Activated CD8-positive, alpha-beta T cell treated with anti-CD3 and anti-CD28 coated beads, Interleukin-2, amount 10 ng/mL, durations not matched to agents 7 days and 5 days (primary cell): ENCODE data around the gene MED25. TPM values are rescaled to one million over a fixed set of nuclear protein-coding genes. Genes with fewer than 3 reads are reported as not detected.
A peak's percentile ranks its signal among the peaks of the same experiment; 100 is the strongest.

ENCODE experiments used
- ATAC-seq: fragments of 150-1000 bp; cut with Tn5 transposase; one replicate; pipeline ENCODE4 v1.10.0; 2021; ENCODE audit warnings: moderate library complexity
- CTCF ChIA-PET: fragments of 350-600 bp; sonication (Branson Sonifier 250); formaldehyde crosslinking; loops from one replicate; lab custom pipeline; 2021; ENCODE audit warnings: antibody characterized with exemption; lab: Charles Lee
- POLR2A ChIA-PET: fragments of 350-600 bp; sonication (Branson Sonifier 250); formaldehyde crosslinking; loops from one replicate; lab custom pipeline; 2021; ENCODE audit warnings: antibody characterized with exemption; lab: Charles Lee
- DNase-seq: peaks from one replicate; pipeline ENCODE4 v3.0.0-alpha.2; 2020
- H3K27ac Mint-ChIP-seq: one replicate; pipeline ENCODE4 v1.8.0; 2021; ENCODE audit warnings: mild to moderate bottlenecking, mixed read lengths
- H3K27me3 Mint-ChIP-seq: one replicate; pipeline ENCODE4 v1.8.0; 2021; ENCODE audit warnings: low read depth, mixed read lengths
- H3K36me3 Mint-ChIP-seq: one replicate; pipeline ENCODE4 v1.8.0; 2021; ENCODE audit warnings: low read depth, mixed read lengths
- H3K4me1 Mint-ChIP-seq: one replicate; pipeline ENCODE4 v1.8.0; 2021; ENCODE audit warnings: low read depth, mixed read lengths
- H3K4me3 Mint-ChIP-seq: one replicate; pipeline ENCODE4 v1.8.0; 2021; ENCODE audit warnings: mild to moderate bottlenecking, mixed read lengths
- H3K9me3 Mint-ChIP-seq: one replicate; pipeline ENCODE4 v1.8.0; 2022; ENCODE audit warnings: mixed read lengths; ENCODE audit not compliant: insufficient read depth
- total RNA-seq, 2 experiments: library from RNA; stranded (reverse); gene quantifications; one replicate each; pipeline ENCODE4 v1.2.3, GENCODE V29; 2021

The MED25 gene
- total RNA-seq, 2 experiments from 2014 or later, result 59.9 to 62.2 TPM

GRCh38 chr19:49823472-49823871 is 5.4 kb downstream of the MED25 start:
- ChIA-PET CTCF (no interaction called here), POLR2A (no interaction called here)
- Mint-ChIP-seq H3K36me3 (peaks cover 27% of the 10 kb centered on the region), H3K27ac (no peak overlapping the region), H3K27me3 (no peaks in the 10 kb centered on the region), H3K4me3 (no peak overlapping the region), H3K9me3 (no peaks in the 10 kb centered on the region), H3K4me1 (peaks cover 14% of the 10 kb centered on the region)
- DNase-seq (no peak), ATAC-seq (no peak)

DNA sequence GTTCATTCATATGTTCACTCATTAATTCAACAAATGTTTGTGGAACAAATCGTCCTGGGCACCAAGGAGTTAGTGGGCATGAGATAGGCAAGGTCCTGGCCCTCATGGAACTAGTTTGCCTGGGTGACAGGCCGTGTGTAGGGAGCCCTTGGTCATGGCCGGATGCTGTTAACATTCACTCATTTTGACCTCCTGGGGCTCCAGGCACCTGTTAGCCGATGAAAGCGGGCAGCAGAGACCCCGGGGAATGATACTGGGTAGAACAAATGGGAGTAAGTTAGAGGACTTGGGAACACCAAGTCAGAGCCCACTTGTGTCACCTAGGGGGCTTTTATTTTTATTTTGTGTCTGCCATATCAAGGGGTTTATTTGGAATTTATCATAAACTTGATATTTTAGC is 6.6 kb downstream of the MED25 start:
- POLR2A ChIA-PET, result no interaction called here
- Mint-ChIP-seq H3K9me3 (no peaks in the 10 kb centered on the region), H3K4me3 (no peak overlapping the region), H3K27ac (no peak overlapping the region), H3K27me3 (no peaks in the 10 kb centered on the region), H3K4me1 (peaks cover 4% of the 10 kb centered on the region), H3K36me3 (peaks cover 23% of the 10 kb centered on the region)
- ATAC-seq (no peak), DNase-seq (no peak)
- CTCF ChIA-PET, result interaction anchor here (0.7 kb wide), 1 partner anchor 24 kb away, joined by 3 read pairs; no protein-coding TSS in a partner anchor

- DNase-seq (no peak), ATAC-seq (no peak)
- ChIA-PET CTCF (no interaction called here), POLR2A (no interaction called here)
- H3K36me3 Mint-ChIP-seq, result peaks cover 22% of the 10 kb centered on the region
- H3K4me1 Mint-ChIP-seq, result peaks cover 11% of the 10 kb centered on the region
- no peak overlapping the region for H3K27ac Mint-ChIP-seq
- H3K9me3 Mint-ChIP-seq, result no peaks in the 10 kb centered on the region
- H3K4me3 Mint-ChIP-seq, result no peak overlapping the region
- H3K27me3 Mint-ChIP-seq, result no peaks in the 10 kb centered on the region
These were observed 8.9 kb downstream of the MED25 start for GRCh38 chr19:49827034-49827433.

DNA sequence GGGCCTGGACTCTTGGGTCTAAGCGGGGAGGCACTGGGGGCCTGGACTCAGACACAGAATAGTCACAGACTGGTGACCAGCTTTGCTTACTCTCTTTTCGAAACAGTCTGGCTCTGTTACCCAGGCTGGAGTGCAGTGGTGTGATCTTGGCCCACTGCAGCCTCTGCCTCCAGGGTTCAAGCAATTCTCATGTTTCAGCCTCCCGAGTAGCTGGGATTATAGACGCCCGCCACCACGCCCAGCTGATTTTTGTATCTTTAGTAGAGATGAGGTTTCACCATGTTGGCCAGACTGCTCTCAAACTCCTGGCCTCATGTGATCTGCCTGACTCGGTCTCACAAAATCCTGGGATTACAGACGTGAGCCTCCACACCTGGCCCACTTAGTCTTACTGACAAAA is 11.1 kb downstream of the MED25 start:
- no peak for DNase-seq
- Mint-ChIP-seq H3K27ac (no peak overlapping the region), H3K36me3 (peaks cover 26% of the 10 kb centered on the region), H3K9me3 (no peaks in the 10 kb centered on the region), H3K4me1 (peaks cover 29% of the 10 kb centered on the region), H3K27me3 (no peaks in the 10 kb centered on the region), H3K4me3 (no peak overlapping the region)
- ATAC-seq, result no peak
- CTCF ChIA-PET, result no interaction called here
- POLR2A ChIA-PET, result no interaction called here

- no peaks in the 10 kb centered on the region for H3K27me3 Mint-ChIP-seq
- CTCF ChIA-PET, result no interaction called here
- no peak for DNase-seq
- H3K27ac Mint-ChIP-seq, result no peak overlapping the region
- H3K4me1 Mint-ChIP-seq, result peaks cover 29% of the 10 kb centered on the region
- H3K36me3 Mint-ChIP-seq, result peaks cover 28% of the 10 kb centered on the region
- POLR2A ChIA-PET, result no interaction called here
- H3K9me3 Mint-ChIP-seq, result no peaks in the 10 kb centered on the region
- ATAC-seq, result no peak
- H3K4me3 Mint-ChIP-seq, result no peak overlapping the region
These were observed 11.6 kb downstream of the MED25 start for GRCh38 chr19:49829721-49830120.

GRCh38 chr19:49830766-49831165 is 12.7 kb downstream of the MED25 start:
- Mint-ChIP-seq H3K27ac (no peak overlapping the region), H3K9me3 (no peaks in the 10 kb centered on the region), H3K36me3 (peaks cover 34% of the 10 kb centered on the region), H3K4me1 (peaks cover 29% of the 10 kb centered on the region), H3K4me3 (no peak overlapping the region), H3K27me3 (no peaks in the 10 kb centered on the region)
- no peak for ATAC-seq
- ChIA-PET CTCF (no interaction called here), POLR2A (no interaction called here)
- DNase-seq, result no peak

DNA sequence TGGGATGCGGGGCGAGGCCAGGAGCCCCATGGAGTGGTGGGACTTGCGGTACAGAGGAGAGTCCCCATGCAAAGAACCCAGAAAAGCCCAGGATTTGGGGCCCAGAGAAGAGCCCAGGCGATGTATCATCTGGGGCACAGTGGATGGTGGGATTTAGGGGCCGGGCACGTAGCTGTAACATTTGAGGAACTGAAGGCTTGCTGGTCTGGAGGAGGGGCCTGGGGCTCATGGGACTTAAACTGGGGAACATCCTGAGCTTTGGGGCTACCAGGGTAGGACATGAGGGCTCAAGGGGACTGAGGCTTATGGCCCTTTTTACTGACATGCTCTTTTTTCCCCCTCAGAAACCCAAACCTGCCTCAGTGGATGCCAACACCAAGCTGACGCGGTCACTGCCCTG is 13.5 kb downstream of the MED25 start:
- CTCF ChIA-PET, result interaction anchor here (1.1 to 2.1 kb wide), 2 partner anchors 17 to 114 kb away, joined by 3 to 5 read pairs; no protein-coding TSS in a partner anchor
- H3K36me3 Mint-ChIP-seq, result peaks cover 30% of the 10 kb centered on the region
- H3K4me1 Mint-ChIP-seq, result peaks cover 29% of the 10 kb centered on the region
- no peak overlapping the region for H3K4me3 Mint-ChIP-seq
- no peak for DNase-seq
- H3K27ac Mint-ChIP-seq, result peak overlapping the region; percentile 46
- POLR2A ChIA-PET, result interaction anchor here (1.6 kb wide), 1 partner anchor 12 kb away, joined by 3 read pairs; no protein-coding TSS in a partner anchor
- no peaks in the 10 kb centered on the region for H3K27me3 Mint-ChIP-seq
- H3K9me3 Mint-ChIP-seq, result no peaks in the 10 kb centered on the region
- ATAC-seq, result no peak

- no peak for DNase-seq
- ChIA-PET POLR2A (interaction anchor here (0.7 to 1.6 kb wide), 2 partner anchors 13 to 16 kb away, joined by 3 read pairs; no protein-coding TSS in a partner anchor), CTCF (interaction anchor here (1.1 to 2.1 kb wide), 2 partner anchors 16 to 115 kb away, joined by 3 to 5 read pairs; no protein-coding TSS in a partner anchor)
- Mint-ChIP-seq H3K27ac (peak overlapping the region; percentile 68), H3K36me3 (peaks cover 32% of the 10 kb centered on the region), H3K9me3 (no peaks in the 10 kb centered on the region), H3K4me3 (no peak overlapping the region), H3K27me3 (no peaks in the 10 kb centered on the region), H3K4me1 (peaks cover 33% of the 10 kb centered on the region)
- ATAC-seq, result no peak
These were observed 14.5 kb downstream of the MED25 start for GRCh38 chr19:49832556-49832955.

- Mint-ChIP-seq H3K4me1 (peaks cover 40% of the 10 kb centered on the region), H3K36me3 (peaks cover 37% of the 10 kb centered on the region), H3K4me3 (no peak overlapping the region), H3K27me3 (no peaks in the 10 kb centered on the region), H3K27ac (peak overlapping the region; percentile 57), H3K9me3 (no peaks in the 10 kb centered on the region)
- DNase-seq (no peak), ATAC-seq (no peak)
- POLR2A ChIA-PET, result no interaction called here
- CTCF ChIA-PET, result interaction anchor here (1.1 to 2.1 kb wide), 2 partner anchors 11 to 116 kb away, joined by 3 to 5 read pairs; no protein-coding TSS in a partner anchor
These were observed 15.5 kb downstream of the MED25 start for GRCh38 chr19:49833599-49833998.

- ChIA-PET CTCF (no interaction called here), POLR2A (interaction anchor here (0.8 kb wide), 1 partner anchor 11 kb away, joined by 3 read pairs; no protein-coding TSS in a partner anchor)
- Mint-ChIP-seq H3K27me3 (no peaks in the 10 kb centered on the region), H3K27ac (no peak overlapping the region), H3K4me3 (no peak overlapping the region), H3K4me1 (peaks cover 40% of the 10 kb centered on the region), H3K36me3 (peaks cover 54% of the 10 kb centered on the region), H3K9me3 (no peaks in the 10 kb centered on the region)
- DNase-seq, result no peak
- ATAC-seq, result no peak
These were observed 17.5 kb downstream of the MED25 start for GRCh38 chr19:49835562-49835961.

DNA sequence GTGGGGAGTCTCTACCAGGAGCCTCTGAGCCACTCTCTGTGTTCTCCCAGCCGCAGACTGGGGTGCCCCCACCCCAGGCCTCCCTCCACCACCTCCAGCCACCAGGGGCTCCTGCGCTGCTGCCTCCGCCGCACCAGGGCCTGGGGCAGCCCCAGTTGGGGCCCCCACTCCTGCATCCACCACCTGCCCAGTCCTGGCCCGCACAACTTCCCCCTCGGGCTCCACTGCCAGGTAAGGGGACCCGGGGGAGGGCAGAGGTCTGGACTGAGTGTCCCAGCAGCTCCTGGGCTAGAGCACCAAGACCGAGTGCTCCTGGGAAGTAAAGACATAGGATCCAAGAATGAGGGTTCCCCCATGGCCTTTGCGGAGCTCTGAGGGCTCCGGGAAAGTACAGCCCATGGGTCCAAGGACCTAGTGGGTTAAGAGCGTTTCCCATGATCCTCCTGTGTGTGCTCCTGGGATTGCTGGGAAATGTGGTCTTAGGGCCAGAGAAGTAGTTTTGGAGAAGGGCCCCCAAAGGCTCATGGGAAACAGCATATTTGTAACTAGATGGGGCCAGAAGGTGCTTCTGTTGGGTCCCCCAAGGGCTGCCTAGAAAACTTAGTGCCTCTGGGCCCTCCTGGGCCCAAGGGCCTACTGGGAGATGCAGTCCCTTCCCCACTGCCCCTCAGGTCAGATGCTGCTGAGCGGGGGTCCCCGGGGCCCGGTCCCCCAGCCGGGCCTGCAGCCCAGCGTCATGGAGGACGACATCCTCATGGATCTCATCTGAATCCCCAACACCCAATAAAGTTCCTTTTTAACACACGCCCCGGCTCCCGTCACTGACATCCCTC is 18.3 kb downstream of the MED25 start:
- ChIA-PET POLR2A (no interaction called here), CTCF (no interaction called here)
- ATAC-seq (no peak), DNase-seq (no peak)
- Mint-ChIP-seq H3K4me1 (peaks cover 34% of the 10 kb centered on the region), H3K27me3 (no peaks in the 10 kb centered on the region), H3K4me3 (no peak overlapping the region), H3K27ac (no peak overlapping the region), H3K36me3 (peaks cover 55% of the 10 kb centered on the region), H3K9me3 (no peaks in the 10 kb centered on the region)

- peaks cover 51% of the 10 kb centered on the region for H3K36me3 Mint-ChIP-seq
- CTCF ChIA-PET, result no interaction called here
- no peak overlapping the region for H3K4me3 Mint-ChIP-seq
- H3K27ac Mint-ChIP-seq, result no peak overlapping the region
- peaks cover 30% of the 10 kb centered on the region for H3K4me1 Mint-ChIP-seq
- POLR2A ChIA-PET, result no interaction called here
- DNase-seq (no peak), ATAC-seq (no peak)
- H3K9me3 Mint-ChIP-seq, result no peaks in the 10 kb centered on the region
- H3K27me3 Mint-ChIP-seq, result no peaks in the 10 kb centered on the region
These were observed 18.9 kb downstream of the MED25 start for GRCh38 chr19:49837009-49837310.
